ENCODE data around the gene GLCCI1.
"Not testable (repeated sequence)": the region's sequence is repeated elsewhere in the genome, so short reads cannot be mapped to it uniquely, and the experiment has no call there.

Gene GLCCI1

GRCh38 chr7:7989616-7990440, 21.2 kb downstream of the GLCCI1 start:
- Histone ChIP-seq H2AFZ (ENCODE audit: low read length) (no peak overlapping the region), H3K4me1 (ENCODE audit: insufficient read depth, low read length, poor library complexity, severe bottlenecking) (peaks cover 27% of the 10 kb centered on the region), H3K9me3 (ENCODE audit: insufficient read depth, low read depth, low read length) (peaks cover 13% of the 10 kb centered on the region; the same call in 1 of the 2 replicates), H4K20me1 (ENCODE audit: insufficient read depth, low read length, poor library complexity, severe bottlenecking) (peaks cover 58% of the 10 kb centered on the region), H3K79me2 (ENCODE audit: insufficient read depth, low read length) (peaks cover 100% of the 10 kb centered on the region), H3F3A (ENCODE audit: low read depth) (no peaks in the 10 kb centered on the region), H3K9ac (ENCODE audit: low read depth, low read length, poor library complexity, severe bottlenecking) (peak overlapping the region; percentile 26), H3K4me3 (ENCODE audit: low read length, poor library complexity, severe bottlenecking) (peak overlapping the region; percentile 56), H3K36me3 (ENCODE audit: insufficient read depth, low read length) (peaks cover 6% of the 10 kb centered on the region; the same call in 1 of the 2 replicates), H3K9me2 (replicated peaks; ENCODE audit: low read depth, low read length) (no peaks in the 10 kb centered on the region), H3K27me3 (ENCODE audit: insufficient read depth, low read length, poor library complexity, severe bottlenecking) (no peaks in the 10 kb centered on the region), H3K4me2 (ENCODE audit: low read depth, low read length, poor library complexity, severe bottlenecking) (peak overlapping the region; percentile 74)
- no peak for TF ChIP-seq EZH2phosphoT487 (IDR thresholded peaks at IDR 0.05; ENCODE audit: borderline replicate concordance)
- TF ChIP-seq, protein P1, sequence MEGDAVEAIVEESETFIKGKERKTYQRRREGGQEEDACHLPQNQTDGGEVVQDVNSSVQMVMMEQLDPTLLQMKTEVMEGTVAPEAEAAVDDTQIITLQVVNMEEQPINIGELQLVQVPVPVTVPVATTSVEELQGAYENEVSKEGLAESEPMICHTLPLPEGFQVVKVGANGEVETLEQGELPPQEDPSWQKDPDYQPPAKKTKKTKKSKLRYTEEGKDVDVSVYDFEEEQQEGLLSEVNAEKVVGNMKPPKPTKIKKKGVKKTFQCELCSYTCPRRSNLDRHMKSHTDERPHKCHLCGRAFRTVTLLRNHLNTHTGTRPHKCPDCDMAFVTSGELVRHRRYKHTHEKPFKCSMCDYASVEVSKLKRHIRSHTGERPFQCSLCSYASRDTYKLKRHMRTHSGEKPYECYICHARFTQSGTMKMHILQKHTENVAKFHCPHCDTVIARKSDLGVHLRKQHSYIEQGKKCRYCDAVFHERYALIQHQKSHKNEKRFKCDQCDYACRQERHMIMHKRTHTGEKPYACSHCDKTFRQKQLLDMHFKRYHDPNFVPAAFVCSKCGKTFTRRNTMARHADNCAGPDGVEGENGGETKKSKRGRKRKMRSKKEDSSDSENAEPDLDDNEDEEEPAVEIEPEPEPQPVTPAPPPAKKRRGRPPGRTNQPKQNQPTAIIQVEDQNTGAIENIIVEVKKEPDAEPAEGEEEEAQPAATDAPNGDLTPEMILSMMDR (conservative IDR thresholded peaks at IDR 0.05; ENCODE audit: low read length): no peak

DNA sequence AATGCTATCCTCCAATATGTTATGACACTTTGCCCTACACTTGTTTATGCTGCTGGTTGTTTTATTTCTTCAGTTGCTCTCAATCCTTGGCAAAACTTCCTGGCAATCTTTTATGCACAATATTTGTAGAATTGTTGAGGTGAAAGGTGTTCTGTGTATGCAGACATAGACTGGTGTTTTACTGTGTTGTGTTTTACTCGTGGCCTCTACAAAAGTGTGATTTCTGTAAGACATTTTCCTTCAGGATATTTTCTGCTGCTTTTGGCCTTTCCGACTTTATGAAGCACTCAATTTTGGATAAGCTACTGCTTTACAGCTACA, 21.8 kb downstream of the GLCCI1 start:
- H3K36me3 ChIP-seq (ENCODE audit: insufficient read depth, low read length): peaks cover 6% of the 10 kb centered on the region; the same call in 1 of the 2 replicates
- H2AFZ ChIP-seq (ENCODE audit: low read length): no peak overlapping the region
- TF ChIP-seq, protein P1 (conservative IDR thresholded peaks at IDR 0.05; ENCODE audit: low read length): no peak
- TF ChIP-seq EZH2phosphoT487 (IDR thresholded peaks at IDR 0.05; ENCODE audit: borderline replicate concordance): no peak

DNA sequence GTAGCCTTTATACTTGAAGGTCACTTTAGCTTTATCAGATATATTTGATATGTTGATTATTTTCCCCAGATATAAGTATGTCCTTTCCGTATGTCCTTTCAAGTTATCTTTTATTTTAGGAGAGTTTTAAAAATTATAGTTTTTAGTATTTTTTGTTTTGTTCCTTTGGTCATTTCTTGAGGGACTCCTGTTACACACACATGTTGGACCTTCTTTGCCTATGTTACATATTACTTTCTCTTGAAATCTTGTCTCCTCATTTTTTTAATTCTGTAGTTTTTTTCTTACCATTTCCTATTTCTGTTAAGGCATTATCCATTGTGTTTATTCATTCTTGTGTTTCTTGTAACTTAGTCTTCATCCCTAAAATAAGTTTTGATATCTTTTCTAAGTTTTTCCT, 23.9 kb downstream of the GLCCI1 start:
- no peaks in the 10 kb centered on the region for H3K9me2 ChIP-seq (replicated peaks; ENCODE audit: low read depth, low read length)
- H3K9ac ChIP-seq (ENCODE audit: low read depth, low read length, poor library complexity, severe bottlenecking): no peak overlapping the region
- no peak overlapping the region for H2AFZ ChIP-seq (ENCODE audit: low read length)
- peaks cover 35% of the 10 kb centered on the region for H3K4me1 ChIP-seq (ENCODE audit: insufficient read depth, low read length, poor library complexity, severe bottlenecking)
- H3K27me3 ChIP-seq (ENCODE audit: insufficient read depth, low read length, poor library complexity, severe bottlenecking): no peaks in the 10 kb centered on the region
- peaks cover 13% of the 10 kb centered on the region; the same call in 1 of the 2 replicates for H3K9me3 ChIP-seq (ENCODE audit: insufficient read depth, low read depth, low read length)
- TF ChIP-seq EZH2phosphoT487 (IDR thresholded peaks at IDR 0.05; ENCODE audit: borderline replicate concordance): no peak
- TF ChIP-seq, protein P1 (conservative IDR thresholded peaks at IDR 0.05; ENCODE audit: low read length): no peak
- no peak overlapping the region for H3K4me3 ChIP-seq (ENCODE audit: low read length, poor library complexity, severe bottlenecking)
- no peaks in the 10 kb centered on the region for H3F3A ChIP-seq (ENCODE audit: low read depth)
- H3K36me3 ChIP-seq (ENCODE audit: insufficient read depth, low read length): peaks cover 6% of the 10 kb centered on the region; the same call in 1 of the 2 replicates
- H3K79me2 ChIP-seq (ENCODE audit: insufficient read depth, low read length): peaks cover 97% of the 10 kb centered on the region
- H3K4me2 ChIP-seq (ENCODE audit: low read depth, low read length, poor library complexity, severe bottlenecking): no peak overlapping the region
- peaks cover 59% of the 10 kb centered on the region for H4K20me1 ChIP-seq (ENCODE audit: insufficient read depth, low read length, poor library complexity, severe bottlenecking)

More for the DNA sequence above, 21.8 kb downstream of the GLCCI1 start:
- Histone ChIP-seq H3K4me3 (ENCODE audit: low read length, poor library complexity, severe bottlenecking) (no peak overlapping the region), H3K4me1 (ENCODE audit: insufficient read depth, low read length, poor library complexity, severe bottlenecking) (peaks cover 27% of the 10 kb centered on the region), H3K79me2 (ENCODE audit: insufficient read depth, low read length) (peaks cover 100% of the 10 kb centered on the region), H3K9ac (ENCODE audit: low read depth, low read length, poor library complexity, severe bottlenecking) (no peak overlapping the region), H3K27me3 (ENCODE audit: insufficient read depth, low read length, poor library complexity, severe bottlenecking) (no peaks in the 10 kb centered on the region), H3K9me3 (ENCODE audit: insufficient read depth, low read depth, low read length) (peaks cover 13% of the 10 kb centered on the region; the same call in 1 of the 2 replicates), H3K9me2 (replicated peaks; ENCODE audit: low read depth, low read length) (no peaks in the 10 kb centered on the region), H4K20me1 (ENCODE audit: insufficient read depth, low read length, poor library complexity, severe bottlenecking) (peaks cover 56% of the 10 kb centered on the region), H3K4me2 (ENCODE audit: low read depth, low read length, poor library complexity, severe bottlenecking) (peak overlapping the region; percentile 74), H3F3A (ENCODE audit: low read depth) (no peaks in the 10 kb centered on the region)

- not testable (repeated sequence) for H3K9me2 ChIP-seq (replicated peaks; ENCODE audit: low read depth, low read length); H3K4me1 ChIP-seq (ENCODE audit: insufficient read depth, low read length, poor library complexity, severe bottlenecking); H2AFZ ChIP-seq (ENCODE audit: low read length); H3K4me3 ChIP-seq (ENCODE audit: low read length, poor library complexity, severe bottlenecking); H3K9ac ChIP-seq (ENCODE audit: low read depth, low read length, poor library complexity, severe bottlenecking); H3K27me3 ChIP-seq (ENCODE audit: insufficient read depth, low read length, poor library complexity, severe bottlenecking); H3K36me3 ChIP-seq (ENCODE audit: insufficient read depth, low read length); H3K4me2 ChIP-seq (ENCODE audit: low read depth, low read length, poor library complexity, severe bottlenecking); H3F3A ChIP-seq (ENCODE audit: low read depth)
- peaks cover 35% of the 10 kb centered on the region for H4K20me1 ChIP-seq (ENCODE audit: insufficient read depth, low read length, poor library complexity, severe bottlenecking)
- peaks cover 95% of the 10 kb centered on the region for H3K79me2 ChIP-seq (ENCODE audit: insufficient read depth, low read length)
- H3K9me3 ChIP-seq (ENCODE audit: insufficient read depth, low read depth, low read length): peaks cover 13% of the 10 kb centered on the region; the same call in 1 of the 2 replicates
These were observed 26.8 kb downstream of the GLCCI1 start for GRCh38 chr7:7995348-7995747.
